AG10803 (cell line): Measurements from ENCODE around the gene TRIP13.

Experiments used
- DNase-seq: peaks from one replicate; pipeline ENCODE4 v3.0.0; 2010; ENCODE audit warnings: low read depth
- H3K4me3 ChIP-seq: 2 replicates; pipeline ENCODE4 v1.5.1; 2011; ENCODE audit warnings: mild to moderate bottlenecking, low read length, control low read depth
- CTCF ChIP-seq: conservative IDR thresholded peaks from 2 replicates; pipeline ENCODE4 v1.5.1; 2011; ENCODE audit warnings: mild to moderate bottlenecking, low read length, control low read depth, inconsistent platforms

The TRIP13 gene

GRCh38 chr5:860506-861150 lies 32.1 kb upstream of the TRIP13 start:
- DNase-seq: no peak
- no peak for TF ChIP-seq CTCF
- H3K4me3 ChIP-seq: no peak overlapping the region

- DNase-seq: no peak
- TF ChIP-seq CTCF: no peak
Measured at GRCh38 chr5:861442-862366, 31.0 kb upstream of the TRIP13 start.

GRCh38 chr5:862367-863243 lies 30.1 kb upstream of the TRIP13 start:
- no peak for TF ChIP-seq CTCF
- no peak overlapping the region for H3K4me3 ChIP-seq
- no peak for DNase-seq

More at GRCh38 chr5:861442-862366, 31.0 kb upstream of the TRIP13 start:
- no peak overlapping the region for H3K4me3 ChIP-seq

- no peak overlapping the region for H3K4me3 ChIP-seq
- no peak for TF ChIP-seq CTCF
Measured at GRCh38 chr5:863244-863805, 29.4 kb upstream of the TRIP13 start.

GRCh38 chr5:864492-865167 lies 28.1 kb upstream of the TRIP13 start:
- no peak for DNase-seq
- no peak for TF ChIP-seq CTCF
- no peak overlapping the region for H3K4me3 ChIP-seq

More at GRCh38 chr5:863244-863805, 29.4 kb upstream of the TRIP13 start:
- DNase-seq: no peak

- DNase-seq: no peak
- no peak overlapping the region for H3K4me3 ChIP-seq
Measured at GRCh38 chr5:865168-865521, 27.5 kb upstream of the TRIP13 start.

More at GRCh38 chr5:865168-865521, 27.5 kb upstream of the TRIP13 start:
- no peak for TF ChIP-seq CTCF
